NT2/D1 (cell line): Measurements from ENCODE around the gene EGLN1.

Experiments used
- YY1 ChIP-seq: IDR thresholded peaks from 2 replicates; pipeline ENCODE4 v1.6.1; 2011; ENCODE audit not compliant: insufficient read length, insufficient read depth
- ZNF274 ChIP-seq: IDR thresholded peaks from 2 replicates; pipeline ENCODE4 v1.6.1; 2011; ENCODE audit warnings: mild to moderate bottlenecking, low read depth, low read length

GRCh38 chr1:231392389-231393131 is 29.5 kb downstream of the EGLN1 start:
- TF ChIP-seq YY1 = no peak
- no peak for TF ChIP-seq ZNF274
